ENCODE results near the gene DAP. TPM values are rescaled to one million over a fixed set of nuclear protein-coding genes. Genes with fewer than 3 reads are reported as not detected.

The DAP gene
- total RNA-seq, 4 donors from 2014 or later, result 33.6 to 71.4 (median 47.9) TPM

- intact Hi-C loops (cut with DNase I; ENCODE audit: low total_unique reads) (no loop called here), in situ Hi-C loops (cut with MboI; ENCODE audit: low pct_ligation_motif_present in 1 of 4, low pct_unique_long_range_greater_than_20kb in 1 of 4, low sequenced_read_pairs in 3 of 4) (no loop called here)
- TF ChIP-seq CTCF (IDR thresholded peaks at IDR 0.05) (no peak), EP300 (IDR thresholded peaks at IDR 0.05; ENCODE audit: low read depth) (no peak), POLR2A (IDR thresholded peaks at IDR 0.05) (no peak), POLR2AphosphoS5 (IDR thresholded peaks at IDR 0.05) (no peak)
- no peak overlapping the region for H3K4me3 ChIP-seq
- H3K4me1 ChIP-seq, result no peaks in the 10 kb centered on the region
- H3K27me3 ChIP-seq, result peaks cover 15% of the 10 kb centered on the region
- no peak overlapping the region for H3K27ac ChIP-seq
- H3K36me3 ChIP-seq, result no peaks in the 10 kb centered on the region
- WGBS, 2 donors (ENCODE audit: low coverage in 1 of 2), result 86% methylated on average over 13 of the region's 13 CpGs; no CpG with 5 or more reads in 1 of the 2 donors
- no peaks in the 10 kb centered on the region for H3K9me3 ChIP-seq
- DNase-seq, result no peak
Observed at GRCh38 chr5:10652151-10652550, 108.9 kb downstream of the DAP start.

GRCh38 chr5:10649666-10650380, 111.2 kb downstream of the DAP start:
- H3K27me3 ChIP-seq, result peaks cover 15% of the 10 kb centered on the region
- no peak overlapping the region for H3K4me3 ChIP-seq
- WGBS, 2 donors (ENCODE audit: low coverage in 1 of 2), result 54 to 78% methylated on average over 2 to 64 of the region's 68 CpGs
- H3K36me3 ChIP-seq, result no peaks in the 10 kb centered on the region
- in situ Hi-C loops (cut with MboI; ENCODE audit: low pct_ligation_motif_present in 1 of 4, low pct_unique_long_range_greater_than_20kb in 1 of 4, low sequenced_read_pairs in 3 of 4) (loop anchor here in 3 of 4 donors (25.0 kb wide), 1 partner anchor 363 kb away; no protein-coding TSS in a partner anchor), intact Hi-C loops (cut with DNase I; ENCODE audit: low total_unique reads) (no loop called here)
- DNase-seq, result no peak
- no peaks in the 10 kb centered on the region for H3K9me3 ChIP-seq
- no peaks in the 10 kb centered on the region for H3K4me1 ChIP-seq
- H3K27ac ChIP-seq, result no peak overlapping the region
- TF ChIP-seq POLR2A (IDR thresholded peaks at IDR 0.05), result no peak
- TF ChIP-seq CTCF (IDR thresholded peaks at IDR 0.05), result no peak
- no peak for TF ChIP-seq EP300 (IDR thresholded peaks at IDR 0.05; ENCODE audit: low read depth)
- no peak for TF ChIP-seq POLR2AphosphoS5 (IDR thresholded peaks at IDR 0.05)

- Histone ChIP-seq H3K4me3 (no peak overlapping the region), H3K4me1 (no peaks in the 10 kb centered on the region), H3K27me3 (peaks cover 15% of the 10 kb centered on the region), H3K9me3 (no peaks in the 10 kb centered on the region), H3K27ac (no peak overlapping the region), H3K36me3 (no peaks in the 10 kb centered on the region)
- TF ChIP-seq POLR2AphosphoS5 (IDR thresholded peaks at IDR 0.05) (no peak), CTCF (IDR thresholded peaks at IDR 0.05) (no peak), EP300 (IDR thresholded peaks at IDR 0.05; ENCODE audit: low read depth) (no peak), POLR2A (IDR thresholded peaks at IDR 0.05) (no peak)
- intact Hi-C loops (cut with DNase I; ENCODE audit: low total_unique reads), result no loop called here
- WGBS, 2 donors (ENCODE audit: low coverage in 1 of 2), result 87 to 88% methylated on average over 4 to 48 of the region's 60 CpGs
- DNase-seq, result no peak
- in situ Hi-C loops (cut with MboI; ENCODE audit: low pct_ligation_motif_present in 1 of 4, low pct_unique_long_range_greater_than_20kb in 1 of 4, low sequenced_read_pairs in 3 of 4), result loop anchor here in 3 of 4 donors (25.0 kb wide), 1 partner anchor 362 kb away; no protein-coding TSS in a partner anchor
Observed at GRCh38 chr5:10648806-10649665, 112.0 kb downstream of the DAP start.

GRCh38 chr5:10647640-10648039, 113.4 kb downstream of the DAP start:
- Histone ChIP-seq H3K27ac (no peak overlapping the region), H3K4me3 (no peak overlapping the region), H3K4me1 (no peaks in the 10 kb centered on the region), H3K36me3 (no peaks in the 10 kb centered on the region), H3K27me3 (peaks cover 15% of the 10 kb centered on the region), H3K9me3 (no peaks in the 10 kb centered on the region)
- no peak for DNase-seq
- 96% methylated on average over 5 of the region's 5 CpGs; no CpG with 5 or more reads in 1 of the 2 donors for WGBS, 2 donors (ENCODE audit: low coverage in 1 of 2)
- TF ChIP-seq CTCF (IDR thresholded peaks at IDR 0.05) (no peak), POLR2A (IDR thresholded peaks at IDR 0.05) (no peak), POLR2AphosphoS5 (IDR thresholded peaks at IDR 0.05) (no peak), EP300 (IDR thresholded peaks at IDR 0.05; ENCODE audit: low read depth) (no peak)
- in situ Hi-C loops (cut with MboI; ENCODE audit: low pct_ligation_motif_present in 1 of 4, low pct_unique_long_range_greater_than_20kb in 1 of 4, low sequenced_read_pairs in 3 of 4) (loop anchor here in 3 of 4 donors (25.0 kb wide), 1 partner anchor 360 kb away; no protein-coding TSS in a partner anchor), intact Hi-C loops (cut with DNase I; ENCODE audit: low total_unique reads) (no loop called here)

Data from transverse colon (tissue), 4 donors.